HG03095 (cell line): Measurements from ENCODE around the gene LRRC27.

Experiments
- ATAC-seq: cut with Tn5 transposase; IDR thresholded peaks from one replicate; pipeline ENCODE4 v1.9.1; 2021; ENCODE audit warnings: moderate library complexity; ENCODE audit not compliant: unreplicated experiment

LRRC27 gene

GRCh38 chr10:132399117-132400035 is 67.4 kb downstream of the LRRC27 start:
- ATAC-seq = no peak

DNA sequence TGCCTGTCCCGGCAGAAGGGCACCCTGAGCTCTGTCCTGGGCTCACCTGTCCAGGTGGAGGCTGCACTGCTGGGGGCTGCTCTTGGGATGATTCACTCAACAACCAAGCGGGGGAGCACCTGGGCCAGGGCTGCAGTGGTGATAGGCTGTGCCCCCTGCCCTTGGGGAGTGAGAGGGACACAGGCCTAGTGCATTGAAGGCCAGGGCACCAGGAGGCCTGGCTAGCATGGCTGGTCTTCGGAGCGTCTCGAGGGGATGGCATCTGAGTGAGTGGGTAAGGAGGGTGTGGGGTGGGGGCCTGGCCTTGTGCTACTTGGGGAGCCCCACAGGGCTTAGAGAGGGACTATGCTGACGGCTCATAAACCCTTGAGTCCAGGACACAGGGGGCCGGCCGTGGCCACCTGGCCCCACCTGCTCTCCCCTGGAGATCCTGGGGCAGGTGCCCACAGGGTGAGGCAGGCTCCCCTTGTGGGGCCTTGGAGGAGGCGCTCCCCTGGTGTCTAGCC is 68.1 kb downstream of the LRRC27 start:
- no peak for ATAC-seq

- ATAC-seq = no peak
Observed at GRCh38 chr10:132400547-132401151, 68.7 kb downstream of the LRRC27 start.

DNA sequence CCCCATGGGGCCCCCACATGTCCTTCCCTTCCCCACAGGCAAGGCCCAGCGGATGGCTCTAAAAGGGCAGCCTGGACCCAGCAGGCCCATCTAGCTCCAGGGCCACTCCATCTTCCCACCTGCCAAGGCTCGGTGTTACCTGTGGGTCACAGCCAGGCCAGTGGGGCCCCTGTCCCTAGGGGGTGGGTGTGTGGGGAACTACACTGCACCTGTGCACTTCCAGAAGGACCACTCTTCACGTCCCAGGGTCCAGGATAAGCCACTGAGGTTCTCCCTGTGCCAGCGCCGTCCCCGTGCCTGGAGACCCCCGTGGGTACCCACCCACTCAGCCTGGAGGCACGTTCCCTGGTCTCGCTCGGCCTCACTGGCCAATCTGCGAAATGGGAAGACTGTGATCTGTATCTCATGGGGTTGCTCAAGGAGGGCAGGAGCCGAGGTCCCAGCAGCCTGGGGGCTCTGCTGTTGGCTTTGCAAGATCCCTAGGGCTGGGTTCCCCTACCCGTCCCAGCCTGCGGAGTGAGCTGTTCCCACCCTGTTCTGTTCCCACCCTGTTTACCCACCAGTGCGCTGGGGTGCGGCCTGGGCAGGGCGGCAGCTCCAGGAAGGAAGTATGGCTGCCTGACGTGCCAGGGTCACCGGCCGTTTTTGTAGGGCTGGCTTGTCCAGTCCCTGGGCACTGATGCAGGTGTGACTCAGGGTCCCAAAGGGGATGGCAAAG is 69.6 kb downstream of the LRRC27 start:
- no peak for ATAC-seq

- ATAC-seq = no peak
Observed at GRCh38 chr10:132402781-132403241, 70.8 kb downstream of the LRRC27 start.

DNA sequence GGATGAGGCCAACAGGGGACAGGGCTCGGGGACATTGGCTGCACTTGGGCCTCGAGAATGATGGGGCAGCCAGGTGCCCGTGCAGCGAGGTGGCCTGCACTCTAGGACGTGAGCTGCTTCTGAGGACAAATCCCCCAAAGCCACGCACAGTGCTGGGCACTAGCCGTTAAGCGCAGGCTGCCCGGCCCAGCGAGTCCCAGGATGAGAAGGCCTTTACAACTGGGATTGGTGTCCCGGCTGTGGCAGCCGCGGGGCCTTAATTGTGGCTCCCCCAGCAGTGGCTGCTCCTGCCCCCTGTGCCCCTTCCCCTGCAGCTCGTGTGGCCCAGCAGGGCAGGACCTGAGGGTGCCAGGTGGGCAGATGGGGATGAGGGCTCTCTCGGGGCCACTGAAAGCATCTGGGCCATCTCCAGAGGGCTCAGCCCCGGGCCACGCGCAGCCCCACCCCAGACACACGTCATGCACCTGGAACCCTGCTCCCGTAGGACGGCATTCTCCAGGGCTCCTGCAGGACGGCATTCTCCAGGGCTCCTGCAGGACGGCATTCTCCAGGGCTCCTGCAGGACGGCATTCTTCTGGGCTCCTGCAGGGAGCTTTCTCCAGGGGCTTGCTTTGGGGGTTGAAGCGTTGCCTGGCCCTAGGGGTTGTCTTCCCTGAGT is 71.6 kb downstream of the LRRC27 start:
- ATAC-seq = no peak

- ATAC-seq = no peak
Observed at GRCh38 chr10:132404169-132404880, 72.3 kb downstream of the LRRC27 start.

- ATAC-seq = no peak
Observed at GRCh38 chr10:132404911-132405462, 73.0 kb downstream of the LRRC27 start.

DNA sequence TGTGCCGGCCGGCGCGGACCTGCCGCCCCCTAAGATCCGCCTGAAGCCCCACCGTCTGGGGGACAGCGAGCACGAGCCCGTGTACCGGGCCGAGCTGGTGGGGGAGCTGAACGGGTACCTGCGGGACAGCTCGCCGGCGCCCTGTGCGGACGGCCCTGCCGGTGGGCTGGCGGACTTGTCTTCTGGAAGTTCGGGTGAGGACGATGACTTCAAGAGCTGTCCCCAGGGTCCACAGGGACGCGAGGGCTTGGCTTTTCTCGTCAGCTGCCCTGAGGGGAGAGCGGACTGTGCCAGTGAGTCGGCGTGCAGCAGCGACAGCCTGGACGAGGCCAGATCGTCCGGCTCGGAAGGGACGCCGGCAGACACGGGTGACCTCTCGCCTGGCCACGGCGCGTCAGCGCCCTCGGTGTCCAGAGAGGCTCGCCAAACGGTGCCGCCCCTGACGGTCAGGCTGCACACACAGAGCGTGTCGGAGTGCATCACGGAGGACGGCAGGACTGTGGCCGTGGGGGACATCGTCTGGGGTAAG is 73.5 kb downstream of the LRRC27 start:
- ATAC-seq = no peak

- ATAC-seq = no peak
Observed at GRCh38 chr10:132406181-132406580, 74.2 kb downstream of the LRRC27 start.

DNA sequence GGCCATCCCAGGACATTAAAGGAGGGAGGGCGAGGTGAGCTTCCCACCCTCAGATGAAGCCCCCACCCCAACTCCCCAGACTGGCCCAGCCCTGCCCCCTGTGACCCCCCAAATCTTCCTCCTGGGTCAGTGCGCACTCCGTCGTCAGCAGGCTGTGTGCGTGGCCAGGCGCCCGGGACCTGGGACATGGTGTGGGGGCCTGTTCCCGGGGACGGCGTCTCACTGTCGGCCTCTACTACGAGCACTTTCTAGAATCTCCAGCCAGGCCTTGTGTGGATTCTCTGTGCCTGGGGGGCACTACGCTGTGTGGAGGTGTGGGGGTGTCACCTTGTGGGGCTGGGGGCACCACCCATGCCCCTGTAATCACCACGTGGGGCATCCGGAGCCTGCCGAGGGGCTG is 74.8 kb downstream of the LRRC27 start:
- no peak for ATAC-seq

DNA sequence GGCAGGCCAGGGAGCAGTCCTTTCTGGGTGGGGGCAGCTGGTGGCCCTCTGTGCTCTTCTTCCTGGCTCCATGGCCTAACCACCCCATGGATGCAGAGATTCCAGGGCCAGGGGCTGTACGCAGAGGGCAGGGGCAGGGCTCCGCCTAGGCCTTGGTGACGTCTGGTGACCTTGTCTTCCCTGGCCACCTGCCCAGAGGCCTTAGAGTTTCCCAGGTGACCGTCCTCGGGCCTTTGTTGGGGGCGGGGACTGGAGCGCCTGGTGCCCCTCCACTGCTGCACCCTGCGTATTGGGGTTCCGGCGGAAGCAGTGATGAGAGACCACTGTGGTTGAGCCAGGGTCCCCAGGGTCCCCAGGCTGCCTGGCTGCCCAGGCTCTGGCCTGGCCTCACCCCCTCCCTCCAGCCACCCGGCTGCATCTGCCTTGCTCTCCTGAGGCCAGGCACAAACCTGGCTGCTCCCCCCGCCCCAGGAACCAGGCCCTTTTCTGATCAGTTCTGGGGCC is 75.3 kb downstream of the LRRC27 start:
- ATAC-seq = no peak

GRCh38 chr10:132407846-132408278 is 75.9 kb downstream of the LRRC27 start:
- no peak for ATAC-seq

DNA sequence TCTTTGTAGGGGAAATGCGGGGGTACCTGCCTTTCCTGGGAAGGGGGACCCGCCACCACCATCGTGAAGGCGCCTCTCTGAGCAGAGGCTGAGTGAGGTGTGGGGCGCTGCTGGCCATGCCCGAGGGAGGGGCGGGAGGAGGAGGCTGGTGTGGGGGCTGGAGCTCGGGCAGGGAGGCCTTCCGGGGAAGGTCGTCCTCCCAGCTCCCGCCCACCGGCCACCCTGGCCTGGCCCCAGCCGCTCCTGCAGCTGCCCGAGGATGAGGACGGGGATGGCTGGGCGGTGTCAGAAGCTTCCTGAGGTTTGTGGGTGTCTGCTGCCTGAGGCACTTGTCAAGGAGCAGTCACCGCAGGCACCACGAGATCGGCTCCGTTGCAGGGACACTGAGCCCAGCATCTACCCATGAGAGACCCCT is 76.4 kb downstream of the LRRC27 start:
- no peak for ATAC-seq

GRCh38 chr10:132408823-132409666 is 77.1 kb downstream of the LRRC27 start:
- no peak for ATAC-seq

- no peak for ATAC-seq
Observed at GRCh38 chr10:132409667-132410028, 77.7 kb downstream of the LRRC27 start.

- no peak for ATAC-seq
Observed at GRCh38 chr10:132410056-132410778, 78.2 kb downstream of the LRRC27 start.
